GM21360 (cell line): ENCODE results near the gene GPC5.
A peak's percentile ranks its signal among the peaks of the same experiment; 100 is the strongest.

Source experiments
- ATAC-seq: cut with Tn5 transposase; IDR thresholded peaks from one replicate; pipeline ENCODE4 v1.9.1; 2021; ENCODE audit warnings: mild to moderate bottlenecking, moderate library complexity; ENCODE audit not compliant: unreplicated experiment

GPC5 gene

DNA sequence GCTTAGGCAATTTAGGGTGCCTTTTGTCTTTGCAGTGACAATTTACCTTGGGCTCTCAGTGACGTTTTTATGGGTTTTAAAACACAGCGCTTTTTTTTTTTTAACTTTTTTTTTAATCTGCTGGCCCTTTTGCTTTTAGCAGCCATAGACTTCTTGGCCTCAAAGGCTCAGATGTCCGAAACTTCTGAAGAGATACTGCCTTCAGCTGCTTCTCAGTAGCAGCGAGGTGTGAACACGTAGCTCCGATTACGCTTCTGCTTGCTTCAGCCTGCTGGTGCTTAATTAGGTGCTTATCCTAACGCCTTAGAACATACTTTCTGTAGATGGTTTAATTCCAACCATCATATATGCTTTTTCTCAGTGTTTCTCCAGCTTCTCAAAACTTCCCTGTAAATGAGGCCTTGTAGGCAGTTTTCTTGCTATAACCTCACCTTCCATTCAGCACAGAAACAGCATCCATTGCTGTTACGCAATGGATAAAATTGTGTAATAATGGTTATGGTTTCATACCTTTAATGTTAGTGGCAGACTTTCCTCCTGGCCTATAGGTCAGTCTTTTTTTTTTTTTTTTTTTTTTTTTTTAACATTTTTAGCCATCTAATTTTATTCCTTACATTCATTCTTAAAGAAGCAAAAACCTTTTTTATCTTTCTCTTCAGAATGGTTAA is 723.9 kb downstream of the GPC5 start:
- no peak for ATAC-seq

DNA sequence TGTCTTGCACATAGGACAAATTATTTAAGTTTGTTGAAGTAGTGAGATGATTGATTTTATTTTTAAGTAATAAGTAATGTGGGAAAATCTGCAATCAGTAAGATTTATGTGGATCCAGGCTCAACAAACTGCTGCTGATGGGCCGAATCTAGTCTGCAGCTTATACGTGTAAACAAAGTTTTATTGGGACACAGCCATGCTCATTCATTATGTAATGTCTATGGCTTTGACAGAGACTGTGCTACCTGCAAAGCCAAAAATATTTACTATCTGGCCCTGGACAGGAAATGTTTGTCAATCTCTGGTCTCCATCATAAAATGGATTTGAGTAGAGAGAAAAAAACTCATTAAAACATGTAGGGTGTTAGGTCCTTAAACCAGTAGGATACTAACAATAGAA is 728.0 kb downstream of the GPC5 start:
- ATAC-seq = no peak

DNA sequence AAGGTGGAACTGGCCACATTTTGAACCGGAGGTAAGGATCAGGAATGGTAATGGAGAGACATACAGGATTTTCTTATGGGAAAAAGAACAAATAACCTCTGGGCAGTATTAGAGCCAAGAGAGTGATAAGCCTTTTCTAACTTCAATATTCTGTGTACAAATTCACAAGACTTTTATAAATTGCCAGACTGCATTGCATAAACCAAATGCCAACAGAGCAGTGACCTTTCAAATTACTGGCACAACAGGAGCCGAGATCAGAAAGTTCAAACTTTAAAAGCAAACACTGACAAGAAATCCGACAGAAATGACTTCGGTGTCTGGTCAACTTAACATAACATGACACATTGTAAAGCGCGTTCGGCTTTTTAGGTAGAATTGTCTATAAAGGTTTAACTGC is 737.1 kb downstream of the GPC5 start:
- ATAC-seq = no peak

DNA sequence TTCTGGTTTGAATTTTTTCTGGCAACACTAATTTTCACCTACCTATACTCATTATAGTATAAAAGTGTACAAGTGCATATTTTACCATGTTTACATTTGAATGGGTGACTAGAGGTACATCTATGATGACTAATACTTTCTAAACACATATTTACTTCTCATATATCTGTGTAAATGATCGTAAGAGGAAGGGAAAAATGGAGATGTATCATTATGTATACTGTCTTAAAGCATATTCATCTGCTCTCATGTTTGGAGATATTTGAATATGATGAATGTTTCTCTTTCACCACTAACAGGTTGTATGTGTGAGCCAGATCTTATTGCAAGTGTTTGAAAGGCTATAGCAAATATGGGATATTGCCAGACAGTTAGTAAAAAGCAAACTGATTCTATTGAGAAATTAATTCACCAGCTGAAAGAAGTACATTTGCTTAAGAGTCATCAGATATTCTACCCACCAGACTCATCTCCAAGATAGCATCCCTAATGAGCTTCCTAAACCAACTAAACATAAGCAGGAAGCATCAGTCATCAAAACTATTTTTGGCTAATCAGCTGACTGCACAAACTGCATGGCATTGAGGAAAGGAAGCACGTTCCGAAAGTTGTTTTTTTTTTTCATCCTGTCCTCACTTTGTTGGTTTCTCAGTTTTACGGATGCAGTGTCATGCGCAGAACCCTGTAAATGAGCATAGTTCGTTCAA is 738.2 kb downstream of the GPC5 start:
- no peak for ATAC-seq

DNA sequence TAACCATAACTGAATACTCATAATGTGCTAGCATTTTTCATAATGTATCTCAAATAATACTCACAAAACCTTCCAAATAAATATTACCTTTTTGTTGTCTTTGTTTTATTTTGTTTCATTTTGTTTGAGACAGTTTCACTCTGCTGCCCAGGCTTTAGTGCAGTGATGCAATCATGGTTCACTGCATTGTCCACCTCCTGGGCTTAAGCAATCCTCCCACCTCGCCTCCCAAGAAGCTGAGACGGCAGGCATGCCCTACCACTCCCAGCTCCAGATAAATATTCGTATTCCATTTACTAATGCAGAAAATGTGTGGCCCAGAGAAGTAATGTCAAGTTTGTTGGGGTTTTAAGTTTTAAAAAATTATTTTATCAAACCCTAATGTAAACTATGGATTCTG is 739.1 kb downstream of the GPC5 start:
- ATAC-seq = no peak

DNA sequence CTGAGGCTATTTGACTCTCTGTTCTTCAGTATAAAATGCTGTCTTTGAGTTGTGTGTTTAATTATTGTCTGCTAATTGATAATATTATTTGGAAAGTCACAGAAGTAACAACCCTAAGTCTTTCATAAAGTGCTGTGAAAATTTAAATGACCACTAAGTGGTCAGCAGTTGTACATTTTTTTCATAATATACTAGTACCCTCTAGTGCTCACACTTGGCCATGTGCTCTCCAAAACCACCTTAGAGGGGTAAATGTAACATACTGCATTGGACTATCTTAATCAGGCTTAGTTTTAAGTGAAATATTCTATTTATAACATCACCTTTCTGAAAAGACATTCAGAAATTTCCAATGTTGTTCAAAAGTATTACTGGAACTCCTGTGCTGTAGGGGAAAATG is 745.3 kb downstream of the GPC5 start:
- no peak for ATAC-seq

DNA sequence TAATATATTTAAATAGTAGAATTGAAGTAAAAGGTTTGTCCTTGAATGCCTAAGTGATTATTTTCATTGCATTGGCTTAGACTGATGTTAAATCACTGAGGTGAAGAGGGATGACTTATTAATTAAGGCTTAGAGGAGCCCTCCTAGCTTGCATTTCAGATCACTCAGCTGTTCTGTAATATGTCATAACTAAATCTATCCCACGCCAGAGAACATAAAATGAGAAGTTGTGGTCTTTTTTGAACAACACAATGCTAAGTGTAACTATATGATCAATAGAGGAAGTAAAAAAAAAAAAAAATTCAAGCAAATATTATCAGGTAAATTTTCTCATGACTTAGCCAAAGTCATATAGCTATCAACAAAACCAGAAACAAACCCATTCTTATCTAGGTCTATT is 752.2 kb downstream of the GPC5 start:
- ATAC-seq = no peak

DNA sequence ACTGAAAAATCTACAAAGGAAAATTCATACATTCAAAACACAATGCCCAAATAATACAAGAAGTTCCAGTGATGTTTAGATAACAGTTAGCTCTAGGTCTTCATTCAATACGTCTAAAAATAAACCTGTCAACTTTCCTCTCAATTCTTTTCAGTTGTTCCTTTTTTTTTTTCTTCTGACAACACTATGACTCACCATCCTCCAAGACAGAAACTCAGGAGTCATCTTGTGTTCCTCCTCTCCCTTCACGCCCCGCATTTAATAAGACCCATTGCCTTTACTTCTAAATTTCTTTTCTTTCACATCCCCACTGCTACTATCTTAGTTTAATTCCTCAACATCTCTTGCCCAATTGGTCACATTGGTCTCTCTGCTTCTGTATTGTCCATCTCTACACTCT is 759.9 kb downstream of the GPC5 start:
- ATAC-seq = no peak

DNA sequence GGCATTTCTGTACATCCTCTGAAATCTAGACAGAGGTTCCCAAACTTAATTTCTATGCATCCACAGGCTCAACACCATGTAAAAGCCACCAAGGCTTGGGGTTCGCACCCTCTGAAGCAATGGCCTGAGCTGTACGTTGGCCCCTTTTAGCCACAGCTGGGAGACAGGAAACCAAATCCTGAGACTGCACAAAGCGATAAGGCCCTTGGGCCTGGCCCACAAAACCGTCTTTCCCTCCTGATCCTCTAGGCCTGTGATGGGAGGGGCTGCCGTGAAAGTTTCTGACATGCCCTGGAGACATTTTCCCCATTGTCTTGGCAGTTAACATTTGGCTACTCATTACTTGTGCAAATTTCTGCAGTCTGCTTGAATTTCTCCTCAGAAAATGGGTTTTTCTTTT is 766.4 kb downstream of the GPC5 start:
- ATAC-seq = no peak

DNA sequence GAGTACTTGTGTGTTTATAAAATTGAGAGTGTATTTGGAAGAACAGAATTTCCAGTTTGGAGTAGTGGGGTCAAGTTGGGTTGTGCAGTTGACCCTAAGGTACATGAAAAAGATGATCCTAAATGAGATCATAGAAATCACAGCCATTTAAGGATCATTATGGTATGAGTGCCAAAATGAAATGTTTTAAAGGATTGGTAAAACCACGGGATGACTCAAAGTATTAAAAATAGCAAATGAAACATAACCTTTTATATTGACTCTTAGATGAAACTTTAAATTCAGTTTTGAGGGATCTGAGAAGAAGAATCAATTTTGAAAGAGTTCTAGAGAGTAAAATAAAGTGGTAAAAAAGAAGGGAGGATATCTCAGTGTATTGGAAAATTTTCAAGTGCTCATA is 773.8 kb downstream of the GPC5 start:
- ATAC-seq = no peak

DNA sequence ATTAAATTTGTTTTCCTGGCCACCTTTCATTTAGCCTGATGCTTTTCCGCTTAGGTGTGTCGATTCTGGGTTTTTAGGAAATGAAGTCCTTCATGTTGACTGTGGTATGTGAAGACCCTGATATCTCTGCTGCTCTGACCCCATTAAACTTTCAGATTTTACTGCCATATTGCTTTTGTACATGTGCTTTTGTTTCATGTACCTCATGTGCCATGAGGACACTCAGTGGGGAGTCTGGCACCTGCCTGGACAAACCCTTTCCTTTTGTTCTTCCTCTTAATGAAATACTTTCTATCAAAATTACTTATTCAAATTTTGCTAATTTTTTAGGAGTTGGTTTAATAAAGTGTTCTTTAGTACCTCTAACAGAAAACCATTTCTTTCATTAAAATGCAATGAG is 774.8 kb downstream of the GPC5 start:
- ATAC-seq = no peak

DNA sequence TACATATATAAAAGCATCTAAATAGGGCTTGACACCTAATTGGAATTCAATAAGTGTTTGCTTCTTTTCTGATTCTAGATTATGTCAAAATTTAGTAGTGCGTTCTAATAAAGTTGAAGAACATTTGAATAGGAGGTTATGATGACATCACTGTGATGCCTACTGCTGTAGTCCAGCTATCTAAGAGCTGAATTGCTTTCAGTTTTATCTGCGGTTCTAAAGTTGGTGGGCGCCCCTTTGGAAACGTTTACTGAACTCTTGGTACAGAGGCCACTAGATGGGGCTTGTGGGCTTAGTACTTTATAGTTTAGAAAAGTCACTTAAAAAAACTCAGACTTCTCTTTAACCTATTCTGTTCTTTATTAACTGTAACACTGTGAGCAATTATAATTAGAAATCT is 776.9 kb downstream of the GPC5 start:
- no peak for ATAC-seq

DNA sequence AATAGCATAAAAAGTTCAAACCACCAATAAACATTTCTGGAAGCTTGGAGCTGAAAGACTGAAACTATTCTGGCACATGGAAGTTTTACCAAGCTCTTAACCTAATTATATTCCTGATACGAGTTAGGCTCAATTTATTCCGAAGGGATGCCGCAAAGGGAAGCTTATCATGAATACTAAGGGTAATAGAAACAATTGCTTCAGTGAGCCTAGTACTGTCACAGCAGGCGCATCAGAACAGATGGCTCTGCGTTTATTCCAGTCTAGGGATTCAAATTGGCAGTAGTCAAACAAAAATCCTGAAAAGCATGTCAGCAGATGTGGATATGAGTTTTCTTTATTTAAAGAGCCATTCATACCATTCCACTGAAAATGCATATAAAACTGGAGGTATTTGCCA is 779.5 kb downstream of the GPC5 start:
- no peak for ATAC-seq

DNA sequence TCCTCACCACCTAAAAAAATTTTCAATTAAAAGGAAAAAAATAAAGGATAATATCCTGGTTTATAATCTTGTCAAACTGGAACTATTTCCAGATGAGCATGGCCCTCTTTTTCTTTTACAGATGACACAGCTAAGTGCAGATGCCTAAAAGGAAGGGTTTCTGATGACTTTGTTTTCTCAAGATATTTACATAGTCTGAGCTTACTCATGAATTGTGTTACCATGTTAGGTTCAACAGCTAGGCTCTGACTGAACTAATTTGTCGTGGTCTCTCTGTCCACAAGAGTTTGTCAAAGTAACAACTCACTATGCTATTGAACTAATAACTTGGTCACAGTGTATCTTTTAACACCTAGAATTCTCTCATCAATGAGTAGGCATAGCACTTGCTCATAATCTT is 780.8 kb downstream of the GPC5 start:
- no peak for ATAC-seq

DNA sequence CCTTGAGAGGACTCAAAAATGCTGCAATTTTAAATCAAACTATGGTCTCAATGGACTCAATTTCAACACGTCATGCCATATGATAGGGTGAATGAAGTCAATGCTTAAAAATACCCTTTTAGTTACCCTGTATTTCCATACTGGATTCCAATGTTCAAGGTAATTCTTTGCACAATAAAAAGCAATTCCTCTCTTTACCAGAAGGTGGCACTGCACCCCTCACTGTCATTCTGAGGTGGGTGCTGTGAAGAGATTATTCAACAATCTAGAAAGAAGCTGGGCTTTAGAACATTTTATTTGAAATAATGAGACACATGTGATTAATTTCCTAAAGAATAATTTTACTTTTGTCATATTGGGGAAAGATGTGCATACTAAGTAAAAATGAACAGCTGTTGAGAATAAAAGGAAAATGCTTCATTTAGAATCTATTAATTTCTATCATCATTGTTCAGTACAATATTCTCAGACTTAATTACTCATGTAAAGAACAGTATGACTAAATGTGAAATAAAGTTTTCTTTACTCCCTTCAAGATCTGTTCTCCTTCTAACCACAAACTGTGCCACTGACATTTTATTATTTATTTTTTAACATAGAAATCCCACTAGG is 789.1 kb downstream of the GPC5 start:
- ATAC-seq = peak; percentile 84

DNA sequence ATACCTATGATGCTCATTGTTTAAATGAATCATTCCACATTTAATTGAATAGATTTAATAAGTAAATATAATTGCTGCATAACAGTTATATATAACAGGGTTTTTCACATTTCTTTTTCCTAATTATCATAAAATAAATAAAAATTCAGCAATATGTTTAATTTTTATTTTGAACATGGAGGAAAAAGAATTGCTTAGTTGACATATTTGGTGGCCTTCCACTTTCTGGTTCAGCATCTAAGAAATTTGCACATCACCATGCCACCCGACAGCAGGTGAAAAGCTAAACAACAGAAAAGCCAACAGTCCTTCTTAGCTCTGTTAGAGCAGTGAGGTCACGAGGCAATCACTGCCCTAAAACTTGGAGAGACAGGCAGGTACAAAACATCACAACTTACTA is 790.2 kb downstream of the GPC5 start:
- no peak for ATAC-seq

DNA sequence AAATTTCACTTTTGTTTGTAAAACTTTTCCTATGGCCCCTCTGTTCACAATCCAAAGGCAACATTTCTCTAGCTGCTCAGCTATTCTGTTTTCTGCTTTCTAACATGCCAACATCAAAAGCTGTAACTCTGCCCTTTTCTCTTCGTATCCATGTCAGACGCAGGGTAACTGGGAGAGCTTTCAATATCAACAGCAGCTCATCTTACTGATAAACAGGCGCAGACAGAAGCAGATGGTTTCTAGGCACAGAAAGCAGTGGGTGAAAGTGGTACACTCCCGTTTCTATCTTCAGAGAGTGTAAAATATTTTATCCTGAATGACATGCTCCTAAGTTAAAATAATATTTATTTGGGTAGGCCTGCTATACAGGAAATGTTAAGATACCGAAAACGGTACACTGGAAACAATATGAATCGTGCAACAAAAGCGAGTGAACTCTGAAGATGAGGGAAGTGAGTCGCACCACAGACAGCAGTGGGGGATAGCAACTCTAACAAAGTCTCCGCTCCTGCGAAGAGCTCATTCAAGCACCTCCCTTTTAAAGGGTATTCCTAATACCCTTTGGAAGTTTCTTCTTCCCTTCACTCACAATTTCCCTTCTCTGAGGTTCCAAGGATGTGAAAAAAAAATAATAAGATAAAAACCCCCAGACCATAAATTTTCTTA is 798.3 kb downstream of the GPC5 start:
- no peak for ATAC-seq

DNA sequence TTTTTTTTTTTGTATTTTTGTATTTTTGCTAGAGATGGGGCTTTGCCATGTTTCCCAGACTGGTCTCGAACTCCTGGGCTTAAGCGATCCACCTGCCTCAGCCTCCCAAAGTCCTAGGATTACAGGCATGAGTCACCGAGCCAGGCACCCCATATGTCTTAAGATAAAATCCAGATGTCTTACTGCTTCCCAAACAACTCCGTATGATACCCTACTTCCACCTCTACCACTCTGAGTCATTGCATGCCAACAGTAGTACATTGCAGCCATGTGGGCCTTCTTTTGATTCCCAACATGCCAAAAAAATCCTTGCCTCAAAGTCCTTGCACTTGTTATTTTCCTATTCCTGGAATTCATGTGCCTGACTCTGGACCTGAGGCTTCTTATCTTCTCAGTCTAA is 799.2 kb downstream of the GPC5 start:
- ATAC-seq = no peak

DNA sequence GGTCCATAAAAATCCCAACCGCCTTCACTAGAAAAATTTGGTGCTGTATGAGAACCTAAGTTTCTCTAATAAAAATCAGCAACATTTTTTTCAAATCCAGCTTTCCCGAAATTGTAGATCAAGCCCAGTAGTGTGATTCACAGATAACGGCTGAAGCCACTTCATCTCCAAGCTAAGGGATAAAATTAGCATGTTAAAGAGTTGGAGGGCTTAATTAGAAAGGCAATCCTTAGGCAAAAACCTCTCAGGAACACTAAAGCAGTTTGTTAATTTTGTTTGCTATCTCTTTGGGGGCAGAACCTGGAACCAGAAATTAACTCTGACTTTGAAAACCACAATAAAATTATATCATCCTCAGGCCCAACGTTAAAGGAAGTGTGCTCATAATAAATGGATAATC is 820.2 kb downstream of the GPC5 start:
- ATAC-seq = no peak

DNA sequence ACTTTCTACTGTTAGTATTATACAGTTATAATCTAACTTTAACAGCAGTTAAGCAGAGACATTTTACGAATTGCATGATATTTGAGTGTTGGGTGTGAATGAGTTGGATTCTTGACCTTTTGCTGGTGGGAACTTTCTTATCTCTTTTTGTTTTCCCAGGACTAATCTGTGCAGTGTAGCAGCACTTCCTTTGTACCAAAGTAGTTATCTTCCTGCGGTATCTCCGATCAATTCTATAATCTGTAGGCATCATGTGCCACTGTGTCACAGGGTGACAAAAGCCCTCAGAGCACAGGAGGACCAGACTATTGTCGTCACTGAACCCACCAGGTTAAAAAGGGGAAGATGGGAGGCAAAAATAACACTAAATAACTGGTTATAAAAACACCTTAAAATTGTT is 823.5 kb downstream of the GPC5 start:
- no peak for ATAC-seq

DNA sequence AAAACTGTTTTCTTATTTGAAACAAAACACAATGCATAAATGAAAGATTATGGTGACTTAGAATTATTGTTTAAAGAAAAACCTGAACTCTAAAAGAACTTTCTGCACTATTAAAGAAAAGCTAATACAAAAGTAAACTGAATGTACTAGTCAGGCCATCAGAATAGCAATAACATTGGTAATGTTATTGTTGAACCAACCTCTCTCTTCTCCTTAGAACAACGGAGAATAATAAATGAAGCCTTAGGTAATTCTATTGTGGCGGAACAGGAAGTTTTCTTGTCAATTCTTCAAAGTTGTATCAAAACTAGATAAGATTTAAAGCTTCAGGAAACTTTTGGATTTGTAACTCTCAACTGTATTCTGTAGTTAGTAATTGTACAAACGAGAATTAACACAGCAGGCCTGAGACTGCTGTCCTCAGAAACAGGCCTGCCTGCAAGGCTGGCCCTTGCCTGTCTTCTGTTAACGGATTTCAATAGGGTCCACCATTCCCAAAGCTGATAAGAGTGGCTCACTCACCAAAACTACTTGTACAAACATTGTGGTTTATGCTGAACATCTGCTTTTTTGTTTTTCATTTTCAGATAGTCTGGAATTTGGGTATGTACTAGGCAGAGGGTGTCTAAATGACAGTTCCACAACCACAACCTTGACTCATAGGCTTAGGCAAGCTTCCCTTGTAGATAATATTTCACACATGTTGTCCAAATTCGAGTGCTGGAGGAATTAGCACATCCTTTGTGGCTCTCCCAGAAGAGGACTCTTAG is 825.8 kb downstream of the GPC5 start:
- ATAC-seq = no peak
